B cell (primary cell): Measurements from ENCODE around the gene RPLP1.

Experiments
- EZH2 ChIP-seq: IDR thresholded peaks from 2 replicates; pipeline ENCODE4 v1.6.1; 2012; ENCODE audit warnings: borderline replicate concordance, low read depth, mild to moderate bottlenecking, moderate library complexity, low read length; ENCODE audit not compliant: insufficient read depth, poor library complexity, severe bottlenecking
- TF ChIP-seq, protein P1 (sequence below): fragments of 200-600 bp; IDR thresholded peaks from one replicate; pipeline ENCODE4 v1.8.0; 2022; ENCODE audit warnings: antibody characterized with exemption, mild to moderate bottlenecking

DNA sequence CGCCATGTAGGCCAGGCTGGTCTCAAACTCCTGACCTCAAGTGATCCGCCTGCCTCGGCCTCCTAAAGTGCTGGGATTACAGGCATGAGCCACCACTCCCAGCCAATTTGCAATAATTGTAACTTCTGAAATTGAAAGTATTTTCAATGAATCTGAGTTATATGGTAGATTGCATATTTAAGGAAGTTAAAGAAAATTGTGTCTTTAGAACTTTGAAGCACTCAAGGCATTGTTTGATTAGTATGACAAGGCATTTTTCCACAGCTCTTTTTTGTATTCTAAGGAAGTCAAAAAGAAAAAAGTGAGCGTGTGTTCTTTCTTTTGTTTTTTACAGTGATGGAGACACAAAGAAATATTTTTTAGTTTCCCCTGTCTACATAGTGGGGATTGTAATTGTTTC is 15.7 kb upstream of the RPLP1 start:
- TF ChIP-seq, protein P1, sequence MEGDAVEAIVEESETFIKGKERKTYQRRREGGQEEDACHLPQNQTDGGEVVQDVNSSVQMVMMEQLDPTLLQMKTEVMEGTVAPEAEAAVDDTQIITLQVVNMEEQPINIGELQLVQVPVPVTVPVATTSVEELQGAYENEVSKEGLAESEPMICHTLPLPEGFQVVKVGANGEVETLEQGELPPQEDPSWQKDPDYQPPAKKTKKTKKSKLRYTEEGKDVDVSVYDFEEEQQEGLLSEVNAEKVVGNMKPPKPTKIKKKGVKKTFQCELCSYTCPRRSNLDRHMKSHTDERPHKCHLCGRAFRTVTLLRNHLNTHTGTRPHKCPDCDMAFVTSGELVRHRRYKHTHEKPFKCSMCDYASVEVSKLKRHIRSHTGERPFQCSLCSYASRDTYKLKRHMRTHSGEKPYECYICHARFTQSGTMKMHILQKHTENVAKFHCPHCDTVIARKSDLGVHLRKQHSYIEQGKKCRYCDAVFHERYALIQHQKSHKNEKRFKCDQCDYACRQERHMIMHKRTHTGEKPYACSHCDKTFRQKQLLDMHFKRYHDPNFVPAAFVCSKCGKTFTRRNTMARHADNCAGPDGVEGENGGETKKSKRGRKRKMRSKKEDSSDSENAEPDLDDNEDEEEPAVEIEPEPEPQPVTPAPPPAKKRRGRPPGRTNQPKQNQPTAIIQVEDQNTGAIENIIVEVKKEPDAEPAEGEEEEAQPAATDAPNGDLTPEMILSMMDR, result no peak
- no peak for TF ChIP-seq EZH2
